Ishikawa (cell line): ENCODE data around the gene PCDHA7.

Source experiments
- MAX ChIP-seq: IDR thresholded peaks from 2 replicates; pipeline ENCODE4 v1.6.1; 2012
- RAD21 ChIP-seq: IDR thresholded peaks from 2 replicates; pipeline ENCODE4 v1.6.1; 2012; ENCODE audit warnings: low read depth
- TEAD4 ChIP-seq: IDR thresholded peaks from 2 replicates; pipeline ENCODE4 v1.6.1; 2012
- ZBTB7A ChIP-seq: IDR thresholded peaks from 2 replicates; pipeline ENCODE4 v1.6.1; 2012; ENCODE audit warnings: low read depth

DNA sequence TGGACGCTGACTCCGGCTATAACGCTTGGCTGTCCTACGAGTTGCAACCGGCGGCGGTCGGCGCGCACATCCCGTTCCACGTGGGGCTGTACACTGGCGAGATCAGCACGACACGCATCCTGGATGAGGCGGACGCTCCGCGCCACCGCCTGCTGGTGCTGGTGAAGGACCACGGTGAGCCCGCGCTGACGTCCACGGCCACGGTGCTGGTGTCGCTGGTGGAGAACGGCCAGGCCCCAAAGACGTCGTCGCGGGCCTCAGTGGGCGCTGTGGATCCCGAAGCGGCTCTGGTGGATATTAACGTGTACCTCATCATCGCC lies 43.2 kb downstream of the PCDHA7 start:
- TF ChIP-seq TEAD4 = no peak
- TF ChIP-seq MAX = no peak
- no peak for TF ChIP-seq ZBTB7A
- no peak for TF ChIP-seq RAD21
